T-helper 2 cell treated with Interferon-gamma antibody and Interleukin-4, amounts not matched to agents 100 ng/mL and 5 ng/mL, for 36 hours (primary cell): ENCODE data around the gene BIVM. TPM values are rescaled to one million over a fixed set of nuclear protein-coding genes. Genes with fewer than 3 reads are reported as not detected.

Experiments used
- intact Hi-C: fragments of 100-400 bp; cut with micrococcal nuclease; formaldehyde crosslinking; loops from one replicate; pipeline ENCODE4 v1.15.1; 2023
- total RNA-seq: library from RNA; stranded (reverse); gene quantifications from 2 replicates; pipeline ENCODE4 v1.2.3, GENCODE V29; 2022

The BIVM gene
- total RNA-seq, 1 donor from 2014 or later, result 36.9 TPM

GRCh38 chr13:102838982-102839381 is 40.1 kb downstream of the BIVM start:
- intact Hi-C loops, result no loop called here

- intact Hi-C loops, result no loop called here
These were observed 40.5 kb downstream of the BIVM start for GRCh38 chr13:102839462-102839861.

- intact Hi-C loops, result loop anchor here (1.0 to 5.0 kb wide), 6 partner anchors 46 to 451 kb away; partner anchors contain the start of genes BIVM, TEX30 and TPP2
These were observed 46.3 kb downstream of the BIVM start for GRCh38 chr13:102845289-102845629.

GRCh38 chr13:102845630-102846260 is 46.8 kb downstream of the BIVM start, which contains the start of gene ERCC5:
Gene ERCC5 (plus strand): TSS chr13:102846032. CDS start chr13:102846267, 235 bp downstream.
- intact Hi-C loops, result loop anchor here (1.0 to 5.0 kb wide), 6 partner anchors 46 to 451 kb away; partner anchors contain the start of genes BIVM, TEX30 and TPP2

- intact Hi-C loops, result loop anchor here (1.0 to 5.0 kb wide), 4 partner anchors 120 to 266 kb away; no protein-coding TSS in a partner anchor
These were observed 47.5 kb downstream of the BIVM start for GRCh38 chr13:102846261-102847015.

- intact Hi-C loops, result loop anchor here (1.0 to 5.0 kb wide), 4 partner anchors 121 to 267 kb away; no protein-coding TSS in a partner anchor
These were observed 48.6 kb downstream of the BIVM start for GRCh38 chr13:102847272-102848234.

GRCh38 chr13:102848956-102849355 is 50.0 kb downstream of the BIVM start:
- intact Hi-C loops, result loop anchor here (5.0 kb wide), 1 partner anchor 192 kb away; no protein-coding TSS in a partner anchor

GRCh38 chr13:102852556-102852955 is 53.6 kb downstream of the BIVM start:
- intact Hi-C loops, result no loop called here

- intact Hi-C loops, result no loop called here
These were observed 55.8 kb downstream of the BIVM start for GRCh38 chr13:102854675-102855074.

- intact Hi-C loops, result no loop called here
These were observed 57.6 kb downstream of the BIVM start for GRCh38 chr13:102856557-102856956.

- intact Hi-C loops, result no loop called here
These were observed 63.8 kb downstream of the BIVM start for GRCh38 chr13:102862624-102863210.

- intact Hi-C loops, result no loop called here
These were observed 64.7 kb downstream of the BIVM start for GRCh38 chr13:102863590-102863989.

- intact Hi-C loops, result no loop called here
These were observed 69.5 kb downstream of the BIVM start for GRCh38 chr13:102868366-102868936.

GRCh38 chr13:102869948-102870676 is 71.2 kb downstream of the BIVM start:
- intact Hi-C loops, result no loop called here

- intact Hi-C loops, result no loop called here
These were observed 71.9 kb downstream of the BIVM start for GRCh38 chr13:102870677-102871415.

- intact Hi-C loops, result no loop called here
These were observed 73.2 kb downstream of the BIVM start for GRCh38 chr13:102872131-102872530.

GRCh38 chr13:102872531-102872930 is 73.6 kb downstream of the BIVM start:
- intact Hi-C loops, result no loop called here

- intact Hi-C loops, result no loop called here
These were observed 74.7 kb downstream of the BIVM start for GRCh38 chr13:102873653-102874052.

GRCh38 chr13:102875256-102875655 is 76.3 kb downstream of the BIVM start:
- intact Hi-C loops, result no loop called here
